Sigmoid colon (tissue), 4 donors: ENCODE results near the gene GMPR2.

Source experiments
- CTCF ChIP-seq, 4 experiments: fragments of 450-650 bp in 3 of 4; fragments of 200-600 bp in 1 of 4; IDR thresholded peaks; one replicate each; pipeline ENCODE4 v1.5.1; 2016 to 2019; ENCODE audit warnings: antibody characterized with exemption in 4 of 4, mild to moderate bottlenecking in 3 of 4, moderate library complexity in 2 of 4
- EP300 ChIP-seq, 4 donors: sonication (generic); formaldehyde crosslinking; IDR thresholded peaks; one replicate each; pipeline ENCODE4 v1.6.1; 2017; ENCODE audit warnings: antibody characterized with exemption in 4 of 4
- POLR2A ChIP-seq, 2 donors: fragments of 450-650 bp; IDR thresholded peaks; one replicate each; pipeline ENCODE4 v1.6.1; 2016; ENCODE audit warnings: antibody characterized with exemption in 2 of 2, mild to moderate bottlenecking in 2 of 2, moderate library complexity in 2 of 2
- POLR2AphosphoS5 ChIP-seq, 4 donors: sonication (generic); formaldehyde crosslinking; IDR thresholded peaks; one replicate each; pipeline ENCODE4 v1.6.1; 2017; ENCODE audit warnings: antibody characterized with exemption in 4 of 4

DNA sequence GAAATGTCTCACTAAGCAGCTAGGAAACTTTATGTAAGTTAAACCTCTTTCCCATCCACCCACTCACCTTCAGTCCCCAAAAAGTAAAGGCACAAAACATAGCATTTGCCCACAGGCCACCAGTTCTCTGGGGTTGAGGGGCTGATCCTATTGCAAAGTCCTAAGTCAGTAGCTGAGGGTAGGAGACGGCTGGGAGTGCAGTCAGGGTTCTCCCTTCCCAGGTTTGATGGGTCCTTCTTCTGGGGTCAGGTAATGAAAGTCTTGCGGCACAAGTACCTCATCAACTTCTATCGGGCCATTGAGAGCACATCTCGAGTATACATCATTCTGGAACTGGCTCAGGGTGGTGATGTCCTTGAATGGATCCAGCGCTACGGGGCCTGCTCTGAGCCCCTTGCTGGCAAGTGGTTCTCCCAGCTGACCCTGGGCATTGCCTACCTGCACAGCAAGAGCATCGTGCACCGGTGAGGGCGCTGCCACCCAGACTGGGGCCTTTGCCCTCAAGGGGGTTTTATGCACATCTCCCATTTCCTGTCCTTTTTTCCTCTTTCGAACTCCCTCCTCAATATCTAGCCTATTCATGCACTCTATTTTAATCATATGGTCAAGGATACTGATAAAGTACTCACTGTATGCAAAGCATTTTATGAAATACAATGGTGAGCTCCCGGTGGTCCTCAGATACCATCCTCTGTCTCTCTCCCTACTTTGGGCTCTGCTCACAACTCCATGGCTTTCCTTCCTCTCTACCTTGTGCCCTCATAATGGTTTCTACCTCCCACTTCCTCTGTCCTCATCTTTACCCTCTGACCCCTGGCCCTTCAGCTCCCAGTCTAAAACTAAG lies 26.2 kb upstream of the GMPR2 start:
- no peak for TF ChIP-seq CTCF (IDR thresholded peaks at IDR 0.05)
- no peak for TF ChIP-seq EP300 (IDR thresholded peaks at IDR 0.05)
- no peak for TF ChIP-seq POLR2A (IDR thresholded peaks at IDR 0.05)
- no peak for TF ChIP-seq POLR2AphosphoS5 (IDR thresholded peaks at IDR 0.05)
